Measurements from ENCODE around the gene RPS2. TPM values are rescaled to one million over a fixed set of nuclear protein-coding genes. Genes with fewer than 3 reads are reported as not detected.
A peak's percentile ranks its signal among the peaks of the same experiment; 100 is the strongest.

The RPS2 gene
- total RNA-seq, 2 donors from 2014 or later: 2,300 to 2,472 TPM

GRCh38 chr16:1912215-1912543, 52.4 kb downstream of the RPS2 start:
- intact Hi-C loops (cut with DNase I): no loop called here
- H3K4me1 ChIP-seq: peaks cover 13% of the 10 kb centered on the region
- 93 to 97% methylated on average over 12 to 17 of the region's 17 CpGs for WGBS, 2 donors
- H3K9me3 ChIP-seq: no peaks in the 10 kb centered on the region
- H3K27me3 ChIP-seq: peaks cover 0 to 7% of the 10 kb centered on the region in 2 donors
- DNase-seq (no peak), ATAC-seq (no peak)
- H3K4me3 ChIP-seq: no peak overlapping the region
- no peaks in the 10 kb centered on the region for H3K36me3 ChIP-seq (replicated peaks in 1 of 2; ENCODE audit: insufficient read depth in 1 of 2, low read depth in 2 of 2)
- TF ChIP-seq CTCF (IDR thresholded peaks at IDR 0.05) (no peak), POLR2A (IDR thresholded peaks at IDR 0.05) (no peak)
- H3K27ac ChIP-seq: no peak overlapping the region

Small RNA genes within 50 kb of the gene (small RNA-seq; reads per million reads assigned to genes)
- 0.66 reads per million, percentile 12 among the genes with 10 or more reads in this experiment for gene AC005363.2
- not detected for gene RN7SL219P
- gene SNORA10: not detected
- gene SNORA64: not detected

Other genes starting within 250 kb of the RPS2 start
- 100 to 1,000 TPM in 1 of 2 donors, 10 to 100 TPM in 1; 62.8 to 113 TPM for gene NME3, start 193.3 kb downstream of the RPS2 start, total RNA-seq
- 10 to 100 TPM; 13.5 to 33.3 TPM for gene EME2, start 192.0 kb downstream of the RPS2 start, total RNA-seq
- 10 to 100 TPM; 51.4 to 99.6 TPM for gene MRPS34, start 191.7 kb downstream of the RPS2 start, total RNA-seq
- gene SPSB3, start 182.3 kb downstream of the RPS2 start, total RNA-seq: 10 to 100 TPM; 95.9 to 97.8 TPM
- gene NUBP2, start 181.9 kb downstream of the RPS2 start, total RNA-seq: 10 to 100 TPM; 61.0 to 72.6 TPM
- 1 to 10 TPM; 5.2 to 9.2 TPM for gene IGFALS, start 171.1 kb downstream of the RPS2 start, total RNA-seq
- gene HAGH, start 138.0 kb downstream of the RPS2 start, total RNA-seq: 10 to 100 TPM; 45.7 to 46.5 TPM
- gene FAHD1, start 137.6 kb downstream of the RPS2 start, total RNA-seq: 10 to 100 TPM; 32.6 to 50.8 TPM
- gene MEIOB, start 92.7 kb downstream of the RPS2 start, total RNA-seq: under 1 TPM in 1 of 2 donors, not detected in 1; 0.26 TPM
- gene HS3ST6, start 46.4 kb downstream of the RPS2 start, total RNA-seq: not detected
- gene MSRB1, start 21.6 kb downstream of the RPS2 start, total RNA-seq: 10 to 100 TPM; 36.8 to 38.6 TPM
- 10 to 100 TPM in 1 of 2 donors, not detected in 1; 16.5 TPM for gene RPL3L, start 10.1 kb downstream of the RPS2 start, total RNA-seq
- 10 to 100 TPM; 39.2 to 86.1 TPM for gene NDUFB10, start 5.3 kb downstream of the RPS2 start, total RNA-seq
- not detected for gene RNF151, start 2.0 kb upstream of the RPS2 start, total RNA-seq
- 10 to 100 TPM; 38.9 to 40.7 TPM for gene TBL3, start 7.2 kb upstream of the RPS2 start, total RNA-seq
- gene NOXO1, start 16.6 kb upstream of the RPS2 start, total RNA-seq: not detected
- 10 to 100 TPM; 13.2 to 35.9 TPM for gene GFER, start 19.4 kb upstream of the RPS2 start, total RNA-seq
- gene SYNGR3, start 25.1 kb upstream of the RPS2 start, total RNA-seq: 1 to 10 TPM in 1 of 2 donors, under 1 TPM in 1; 0.33 to 1.6 TPM
- gene ZNF598, start 45.0 kb upstream of the RPS2 start, total RNA-seq: 10 to 100 TPM; 41.0 to 55.4 TPM
- not detected for gene NPW, start 55.0 kb upstream of the RPS2 start, total RNA-seq
- 10 to 100 TPM; 32.7 to 87.3 TPM for gene NHERF2, start 62.1 kb upstream of the RPS2 start, total RNA-seq
- 10 to 100 TPM; 15.2 to 19.7 TPM for gene NTHL1, start 83.0 kb upstream of the RPS2 start, total RNA-seq
- gene TSC2, start 83.2 kb upstream of the RPS2 start, total RNA-seq: 100 to 1,000 TPM in 1 of 2 donors, 10 to 100 TPM in 1; 73.9 to 152 TPM
- 100 to 1,000 TPM in 1 of 2 donors, 10 to 100 TPM in 1; 78.9 to 237 TPM for gene PKD1, start 171.1 kb upstream of the RPS2 start, total RNA-seq
- gene RAB26, start 183.8 kb upstream of the RPS2 start, total RNA-seq: 10 to 100 TPM; 25.4 to 28.8 TPM
- 10 to 100 TPM; 22.7 to 29.3 TPM for gene TRAF7, start 191.0 kb upstream of the RPS2 start, total RNA-seq
- gene CASKIN1, start 231.8 kb upstream of the RPS2 start, total RNA-seq: under 1 TPM; 0.66 to 0.78 TPM
- 10 to 100 TPM; 32.4 to 59.0 TPM for gene MLST8, start 240.6 kb upstream of the RPS2 start, total RNA-seq
- gene BRICD5, start 246.0 kb upstream of the RPS2 start, total RNA-seq: 1 to 10 TPM; 1.8 to 3.3 TPM

Measured in body of pancreas (tissue), 4 donors.